H9 (cell line): ENCODE measurements around the gene TMTC2. TPM values are rescaled to one million over a fixed set of nuclear protein-coding genes. Genes with fewer than 3 reads are reported as not detected.

Experiments used
- DNase-seq: peaks from one replicate; pipeline ENCODE4 v3.0.0-alpha.2; 2017
- H2AFZ ChIP-seq: one replicate; pipeline ENCODE4 v1.6.1; 2013; ENCODE audit warnings: mild to moderate bottlenecking, low read length, control low read depth, moderate library complexity
- H2AK5ac ChIP-seq: 2 replicates; pipeline ENCODE4 v1.6.1; 2013; ENCODE audit warnings: low read length, control low read depth, mixed read lengths; ENCODE audit not compliant: insufficient read length
- H2BK120ac ChIP-seq: one replicate; pipeline ENCODE4 v1.6.1; 2013; ENCODE audit warnings: low read depth, mild to moderate bottlenecking, low read length, control low read depth, inconsistent platforms; ENCODE audit not compliant: poor library complexity, severe bottlenecking
- H2BK12ac ChIP-seq: 2 replicates; pipeline ENCODE4 v1.6.1; 2013; ENCODE audit warnings: low read length, control low read depth, mixed read lengths, low read depth; ENCODE audit not compliant: insufficient read length
- H2BK15ac ChIP-seq: 2 replicates; pipeline ENCODE4 v1.6.1; 2013; ENCODE audit warnings: low read depth, low read length, control low read depth
- H2BK20ac ChIP-seq: one replicate; pipeline ENCODE4 v1.6.1; 2013; ENCODE audit warnings: low read depth, mild to moderate bottlenecking, low read length, control low read depth, inconsistent platforms; ENCODE audit not compliant: poor library complexity, severe bottlenecking
- H2BK5ac ChIP-seq: 2 replicates; pipeline ENCODE4 v1.6.1; 2013; ENCODE audit warnings: low read length, control low read depth, mixed read lengths; ENCODE audit not compliant: insufficient read length
- H3K14ac ChIP-seq: 2 replicates; pipeline ENCODE4 v1.6.1; 2013; ENCODE audit warnings: low read length, control low read depth; ENCODE audit not compliant: insufficient read depth
- H3K18ac ChIP-seq: 2 replicates; pipeline ENCODE4 v1.6.1; 2013; ENCODE audit warnings: low read depth, mild to moderate bottlenecking, mixed read lengths, low read length, control low read depth; ENCODE audit not compliant: insufficient read length
- H3K23ac ChIP-seq: 2 replicates; pipeline ENCODE4 v1.6.1; 2013; ENCODE audit warnings: low read length, control low read depth, mixed read lengths, low read depth; ENCODE audit not compliant: insufficient read length
- H3K23me2 ChIP-seq: 2 replicates; pipeline ENCODE4 v1.6.1; 2013; ENCODE audit warnings: low read depth, mild to moderate bottlenecking, mixed read lengths, low read length, control low read depth; ENCODE audit not compliant: insufficient read length, poor library complexity, severe bottlenecking
- H3K27ac ChIP-seq: 2 replicates; pipeline ENCODE4 v1.5.1; 2013; ENCODE audit warnings: low read length, control low read depth, mixed read lengths, low read depth; ENCODE audit not compliant: insufficient read length
- H3K27me3 ChIP-seq: 2 replicates; pipeline ENCODE4 v1.6.1; 2013; ENCODE audit warnings: low read length, control low read depth, inconsistent platforms; ENCODE audit not compliant: insufficient read depth
- H3K4ac ChIP-seq: 2 replicates; pipeline ENCODE4 v1.6.1; 2013; ENCODE audit warnings: low read depth, mild to moderate bottlenecking, control low read depth, inconsistent platforms, low read length, moderate library complexity
- H3K4me1 ChIP-seq: 2 replicates; pipeline ENCODE4 v1.6.1; 2013; ENCODE audit warnings: low read length, control low read depth, inconsistent platforms; ENCODE audit not compliant: insufficient read depth
- H3K4me2 ChIP-seq: 2 replicates; pipeline ENCODE4 v1.6.1; 2013; ENCODE audit warnings: low read length, control low read depth, mixed read lengths; ENCODE audit not compliant: insufficient read length, insufficient read depth
- H3K56ac ChIP-seq: 2 replicates; pipeline ENCODE4 v1.6.1; 2013; ENCODE audit warnings: low read depth, mild to moderate bottlenecking, mixed read lengths, low read length, control low read depth; ENCODE audit not compliant: insufficient read length
- H3K79me1 ChIP-seq: 2 replicates; pipeline ENCODE4 v1.6.1; 2013; ENCODE audit warnings: low read depth, mild to moderate bottlenecking, moderate library complexity, low read length, control low read depth, inconsistent platforms; ENCODE audit not compliant: insufficient read depth, poor library complexity, severe bottlenecking
- H3K79me2 ChIP-seq: 2 replicates; pipeline ENCODE4 v1.6.1; 2013; ENCODE audit warnings: low read length, control low read depth, inconsistent platforms; ENCODE audit not compliant: insufficient read depth
- H3K9ac ChIP-seq: 2 replicates; pipeline ENCODE4 v1.6.1; 2013; ENCODE audit warnings: low read length, control low read depth, mixed read lengths; ENCODE audit not compliant: insufficient read length; ENCODE audit errors: extremely low read depth
- H3K9me3 ChIP-seq: one replicate; pipeline ENCODE4 v1.6.1; 2013; ENCODE audit warnings: low read depth, low read length, inconsistent platforms; ENCODE audit not compliant: control insufficient read depth
- H3T11ph ChIP-seq: one replicate; pipeline ENCODE4 v1.6.1; 2013; ENCODE audit warnings: mild to moderate bottlenecking, low read length, control low read depth, inconsistent platforms
- H4K20me1 ChIP-seq: one replicate; pipeline ENCODE4 v1.6.1; 2013; ENCODE audit not compliant: control insufficient read depth, insufficient read length, insufficient read depth
- H4K5ac ChIP-seq: 2 replicates; pipeline ENCODE4 v1.6.1; 2013; ENCODE audit warnings: low read depth, mild to moderate bottlenecking, mixed read lengths, low read length, control low read depth; ENCODE audit not compliant: insufficient read length
- H4K8ac ChIP-seq: replicated peaks from 2 replicates; pipeline ENCODE4 v1.6.1; 2013; ENCODE audit warnings: low read length, control low read depth, mixed read lengths, low read depth; ENCODE audit not compliant: insufficient read length
- H4K91ac ChIP-seq: 2 replicates; pipeline ENCODE4 v1.6.1; 2013; ENCODE audit warnings: low read depth, mild to moderate bottlenecking, moderate library complexity, mixed read lengths, low read length, control low read depth; ENCODE audit not compliant: insufficient read length
- H3K27ac Mint-ChIP-seq, 3 experiments: 2 replicates in 2 of 3; 3 replicates in 1 of 3; pipeline ENCODE4 v1.8.0; 2020 to 2021; ENCODE audit warnings: mixed read lengths in 3 of 3, mild to moderate bottlenecking in 1 of 3, moderate library complexity in 1 of 3
- H3K27me3 Mint-ChIP-seq: 2 replicates; pipeline ENCODE4 v1.8.0; 2021; ENCODE audit warnings: low read depth, mild to moderate bottlenecking, moderate library complexity, mixed read lengths
- H3K36me3 Mint-ChIP-seq, 3 experiments: 2 replicates in 2 of 3; 3 replicates in 1 of 3; pipeline ENCODE4 v1.8.0; 2020 to 2021; ENCODE audit warnings: low read depth in 3 of 3, mixed read lengths in 3 of 3; ENCODE audit not compliant: insufficient read depth in 1 of 3
- H3K4me1 Mint-ChIP-seq, 2 experiments: 2 replicates each; pipeline ENCODE4 v1.8.0; 2020; ENCODE audit warnings: mixed read lengths in 2 of 2
- H3K4me3 Mint-ChIP-seq, 2 experiments: 2 replicates in 1 of 2; 3 replicates in 1 of 2; pipeline ENCODE4 v1.8.0; 2020 to 2021; ENCODE audit warnings: mild to moderate bottlenecking in 2 of 2, mixed read lengths in 2 of 2, moderate library complexity in 1 of 2
- H3K9me3 Mint-ChIP-seq, 2 experiments: 2 replicates in 1 of 2; 3 replicates in 1 of 2; pipeline ENCODE4 v1.8.0; 2020; ENCODE audit warnings: mild to moderate bottlenecking in 2 of 2, mixed read lengths in 2 of 2, moderate library complexity in 1 of 2
- WGBS: extraction: QIAGEN DNeasy Blood & Tissue Kit; methylation state at CpG from one replicate; pipeline ENCODE4 v1.1.7; 2013; ENCODE audit warnings: missing lambda C conversion rate, low lambda C conversion rate, mixed read lengths; ENCODE audit not compliant: insufficient read length; ENCODE audit errors: extremely low coverage; 5-methylcytosine and 5-hydroxymethylcytosine counted together
- total RNA-seq: library from RNA; stranded (reverse); gene quantifications from 2 replicates; pipeline ENCODE4 v1.2.1, GENCODE V29; 2021
- TF ChIP-seq, protein P1 (sequence below): fragments of 200-600 bp; sonication (generic); conservative IDR thresholded peaks from 3 replicates; pipeline ENCODE4 v1.8.0; 2021; ENCODE audit warnings: antibody characterized with exemption, mild to moderate bottlenecking

TMTC2 gene
- total RNA-seq, 1 experiment from 2014 or later: 3.1 TPM

- Histone ChIP-seq H3K9me3 (no peaks in the 10 kb centered on the region), H3K4ac (no peak overlapping the region), H3K27me3 (no peaks in the 10 kb centered on the region), H2AFZ (no peak overlapping the region), H3K4me1 (no peaks in the 10 kb centered on the region), H4K91ac (no peak overlapping the region), H3K23ac (no peak overlapping the region), H3K18ac (no peak overlapping the region), H3K79me2 (no peaks in the 10 kb centered on the region), H3T11ph (no peak overlapping the region), H3K4me2 (no peak overlapping the region), H2BK5ac (no peak overlapping the region), H3K56ac (no peak overlapping the region), H3K14ac (no peak overlapping the region), H2BK12ac (no peak overlapping the region), H2AK5ac (no peak overlapping the region), H2BK120ac (no peak overlapping the region), H4K8ac (no peak overlapping the region), H3K79me1 (no peaks in the 10 kb centered on the region), H2BK15ac (no peak overlapping the region), H2BK20ac (no peak overlapping the region), H4K20me1 (no peaks in the 10 kb centered on the region), H3K27ac (no peak overlapping the region), H4K5ac (no peak overlapping the region), H3K23me2 (no peaks in the 10 kb centered on the region), H3K9ac (no peak overlapping the region)
- TF ChIP-seq, protein P1, sequence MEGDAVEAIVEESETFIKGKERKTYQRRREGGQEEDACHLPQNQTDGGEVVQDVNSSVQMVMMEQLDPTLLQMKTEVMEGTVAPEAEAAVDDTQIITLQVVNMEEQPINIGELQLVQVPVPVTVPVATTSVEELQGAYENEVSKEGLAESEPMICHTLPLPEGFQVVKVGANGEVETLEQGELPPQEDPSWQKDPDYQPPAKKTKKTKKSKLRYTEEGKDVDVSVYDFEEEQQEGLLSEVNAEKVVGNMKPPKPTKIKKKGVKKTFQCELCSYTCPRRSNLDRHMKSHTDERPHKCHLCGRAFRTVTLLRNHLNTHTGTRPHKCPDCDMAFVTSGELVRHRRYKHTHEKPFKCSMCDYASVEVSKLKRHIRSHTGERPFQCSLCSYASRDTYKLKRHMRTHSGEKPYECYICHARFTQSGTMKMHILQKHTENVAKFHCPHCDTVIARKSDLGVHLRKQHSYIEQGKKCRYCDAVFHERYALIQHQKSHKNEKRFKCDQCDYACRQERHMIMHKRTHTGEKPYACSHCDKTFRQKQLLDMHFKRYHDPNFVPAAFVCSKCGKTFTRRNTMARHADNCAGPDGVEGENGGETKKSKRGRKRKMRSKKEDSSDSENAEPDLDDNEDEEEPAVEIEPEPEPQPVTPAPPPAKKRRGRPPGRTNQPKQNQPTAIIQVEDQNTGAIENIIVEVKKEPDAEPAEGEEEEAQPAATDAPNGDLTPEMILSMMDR: no peak
- WGBS: no CpG with 5 or more reads among the region's 7 CpGs
- no peaks in the 10 kb centered on the region for H3K27me3 Mint-ChIP-seq
- H3K4me1 Mint-ChIP-seq: peaks cover 6% of the 10 kb centered on the region in 2 experiments
- DNase-seq: no peak
- no peaks in the 10 kb centered on the region for H3K36me3 Mint-ChIP-seq
- no peaks in the 10 kb centered on the region for H3K9me3 Mint-ChIP-seq
- no peak overlapping the region for H3K4me3 Mint-ChIP-seq
- no peak overlapping the region for H3K27ac Mint-ChIP-seq
These were observed 486.4 kb downstream of the TMTC2 start for GRCh38 chr12:83172866-83173649.
